HepG2 (cell line): Measurements from ENCODE around the gene ATP13A2. TPM values are rescaled to one million over a fixed set of nuclear protein-coding genes. Genes with fewer than 3 reads are reported as not detected.

Experiments
- ATF6 ChIP-seq: sonication (generic); formaldehyde crosslinking; conservative IDR thresholded peaks from 2 replicates; pipeline ENCODE4 v1.4.0; 2020; ENCODE audit warnings: missing genetic modification reagents
- CBX5 ChIP-seq: sonication (generic); formaldehyde crosslinking; IDR thresholded peaks from 2 replicates; pipeline ENCODE4 v1.4.0; 2020; ENCODE audit warnings: missing genetic modification reagents, borderline replicate concordance
- EHMT2 ChIP-seq: fragments of 200-600 bp; sonication (generic); IDR thresholded peaks from 2 replicates; pipeline ENCODE4 v1.7.0; 2017; ENCODE audit warnings: antibody characterized with exemption, low read depth, low read length, borderline replicate concordance
- GLI4 ChIP-seq: sonication (generic); formaldehyde crosslinking; IDR thresholded peaks from 2 replicates; pipeline ENCODE4 v1.5.1; 2020; ENCODE audit warnings: missing genetic modification reagents, mild to moderate bottlenecking, moderate library complexity, borderline replicate concordance
- HES4 ChIP-seq: sonication (generic); formaldehyde crosslinking; IDR thresholded peaks from 2 replicates; pipeline ENCODE4 v1.9.0; 2021; ENCODE audit warnings: mild to moderate bottlenecking, missing genetic modification reagents, borderline replicate concordance
- IKZF5 ChIP-seq: IDR thresholded peaks from 2 replicates; pipeline ENCODE4 v1.6.1; 2018; ENCODE audit warnings: missing genetic modification reagents, mild to moderate bottlenecking, missing compliant biosample characterization
- MXD1 ChIP-seq: sonication (generic); formaldehyde crosslinking; IDR thresholded peaks from 2 replicates; pipeline ENCODE4 v1.4.0; 2020; ENCODE audit warnings: mild to moderate bottlenecking, missing genetic modification reagents
- PAXIP1 ChIP-seq: sonication (generic); formaldehyde crosslinking; conservative IDR thresholded peaks from 2 replicates; pipeline ENCODE4 v1.4.0; 2020; ENCODE audit warnings: mild to moderate bottlenecking, missing genetic modification reagents, moderate library complexity
- PBX3 ChIP-seq: sonication (generic); formaldehyde crosslinking; IDR thresholded peaks from 2 replicates; pipeline ENCODE4 v1.8.1; 2023; ENCODE audit warnings: missing genetic modification reagents, inconsistent platforms, borderline replicate concordance
- PITX1 ChIP-seq: sonication (generic); formaldehyde crosslinking; IDR thresholded peaks from 2 replicates; pipeline ENCODE4 v1.5.1; 2020; ENCODE audit warnings: mild to moderate bottlenecking, missing genetic modification reagents
- SRSF1 ChIP-seq: fragments of 200-400 bp; formaldehyde crosslinking; optimal IDR thresholded peaks from 2 replicates; pipeline ENCODE3; 2017; ENCODE audit warnings: mild to moderate bottlenecking, low read depth, low read length, moderate library complexity
- ZBTB37 ChIP-seq: sonication (generic); formaldehyde crosslinking; IDR thresholded peaks from 2 replicates; pipeline ENCODE4 v1.4.0; 2020; ENCODE audit warnings: mild to moderate bottlenecking, missing genetic modification reagents
- ZFP82 ChIP-seq: sonication (generic); formaldehyde crosslinking; IDR thresholded peaks from 2 replicates; pipeline ENCODE4 v1.5.1; 2020; ENCODE audit warnings: mild to moderate bottlenecking, missing genetic modification reagents, borderline replicate concordance
- ZFX ChIP-seq: sonication (generic); formaldehyde crosslinking; IDR thresholded peaks from 2 replicates; pipeline ENCODE4 v1.4.0; 2020; ENCODE audit warnings: mild to moderate bottlenecking, low read depth, missing genetic modification reagents, moderate library complexity
- ZNF350 ChIP-seq: sonication (generic); formaldehyde crosslinking; IDR thresholded peaks from 2 replicates; pipeline ENCODE4 v1.4.0; 2020; ENCODE audit warnings: mild to moderate bottlenecking, low read depth, missing genetic modification reagents, borderline replicate concordance
- ZSCAN25 ChIP-seq: sonication (generic); formaldehyde crosslinking; IDR thresholded peaks from 2 replicates; pipeline ENCODE4 v1.8.0; 2022; ENCODE audit warnings: mild to moderate bottlenecking, missing genetic modification reagents
- polyA plus RNA-seq, 8 experiments: library from polyadenylated mRNA; depleted of rRNA in 3 of 8; stranded (reverse) in 7 of 8; unstranded in 1 of 8; fragments of >200 nt; fragmentation: Illumina TruSeq in 4 of 8; extraction: Trizol in 4 of 8; gene quantifications; 2 replicates each; pipeline versions ENCODE4 v1.2.1 to v1.2.3, GENCODE V29; 2011 to 2016; ENCODE audit warnings: low read depth in 4 of 8, missing spikeins in 1 of 8, mixed read lengths in 1 of 8; ENCODE audit not compliant: insufficient read depth in 1 of 8
- total RNA-seq, 5 experiments: library from RNA; depleted of rRNA; stranded (reverse); fragments of >200 nt; fragmentation: Illumina TruSeq; extraction: Trizol; gene quantifications; 2 replicates each; pipeline ENCODE4 v1.2.3, GENCODE V29; 2016; ENCODE audit warnings: low read depth in 1 of 5

The ATP13A2 gene
- total and polyA plus RNA-seq, 2 of the 13 experiments (the other 11 are each of a cell fraction or from before 2014, with no cell fraction given), result 13.2 to 16.2 TPM

- TF ChIP-seq PAXIP1 (CRISPR knock-in tag) (no peak; the same call in none of the 2 replicates), ZNF350 (peak; percentile 70; the same call in 1 of the 2 replicates), CBX5 (0 out of 2 replicates have a peak, but pooled peaks have one; percentile 11), HES4 (CRISPR knock-in tag) (0 out of 2 replicates have a peak, but pooled peaks have one; percentile 29), PBX3 (CRISPR knock-in tag) (no peak), PITX1 (CRISPR knock-in tag) (no peak; the same call in 1 of the 2 replicates), ZFP82 (CRISPR knock-in tag) (0 out of 2 replicates have a peak, but pooled peaks have one; percentile 49), ATF6 (no peak), EHMT2 (no peak), MXD1 (CRISPR knock-in tag) (peak; percentile 70; the same call in 1 of the 2 replicates), ZSCAN25 (no peak), GLI4 (CRISPR knock-in tag) (no peak), ZBTB37 (CRISPR knock-in tag) (no peak), SRSF1 (no peak), IKZF5 (CRISPR knock-in tag) (peak; percentile 59; the same call in 1 of the 2 replicates), ZFX (peak; percentile 83)
These were observed 42.1 kb upstream of the ATP13A2 start, which contains the start of gene SDHB (continued) for GRCh38 chr1:17053685-17054410.
